ENCODE measurements around the gene MN1. TPM values are rescaled to one million over a fixed set of nuclear protein-coding genes. Genes with fewer than 3 reads are reported as not detected.

MN1 gene
- total and polyA plus RNA-seq, 2 of the 4 experiments (the other 2 are of a cell fraction) = 0.36 to 1.3 TPM

DNA sequence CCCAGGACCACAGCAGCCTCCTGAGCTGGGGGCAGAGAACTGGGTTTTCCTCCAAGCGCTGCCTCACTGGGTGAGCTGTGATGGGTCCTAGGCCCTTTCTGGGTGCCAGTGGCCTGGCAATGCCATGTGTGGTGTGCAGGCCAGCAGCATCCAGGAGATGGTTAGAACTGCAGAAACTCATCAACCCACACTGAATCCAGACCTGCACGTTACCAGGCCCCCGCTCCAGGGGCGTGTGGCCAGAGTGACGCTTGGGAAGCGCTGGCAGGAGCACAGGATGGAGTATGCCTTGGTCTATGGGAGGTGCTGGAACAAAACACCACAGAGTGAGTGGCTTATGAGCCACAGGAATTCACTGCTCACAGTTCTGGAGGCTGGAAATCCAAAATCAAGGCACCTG is 97.0 kb downstream of the MN1 start:
- H4K20me1 ChIP-seq (ENCODE audit: insufficient read depth, low read length) = no peaks in the 10 kb centered on the region
- dilution Hi-C loops (cut with HindIII; ENCODE audit: low sequenced_read_pairs, unreplicated experiment) = no loop called here
- POLR2A ChIA-PET (ENCODE audit: unreplicated experiment) = no interaction called here

More for the DNA sequence above, 97.0 kb downstream of the MN1 start:
- Histone ChIP-seq H2AK5ac (ENCODE audit: low read depth, low read length) (no peak overlapping the region), H3K56ac (ENCODE audit: extremely low read depth, insufficient read depth, low read length) (no peak overlapping the region), H3K79me1 (ENCODE audit: low read depth in 1 of 2, low read length in 2 of 2) (no peaks in the 10 kb centered on the region), H4K8ac (ENCODE audit: low read depth in 2 of 2, low read length in 2 of 2) (no peak overlapping the region), H3K14ac (replicated peaks; ENCODE audit: low read depth, low read length) (no peak overlapping the region), H2AK9ac (replicated peaks; ENCODE audit: low read depth, low read length, poor library complexity) (no peak overlapping the region), H3K4ac (ENCODE audit: low read depth, low read length) (no peak overlapping the region), H3K9me3 (ENCODE audit: control insufficient read depth, insufficient read depth, low read length) (0 out of 2 replicates have a peak, but pooled peaks cover 3% of the 10 kb centered on the region), H2BK5ac (ENCODE audit: low read depth, low read length, poor library complexity, severe bottlenecking) (no peak overlapping the region), H3K9me1 (ENCODE audit: insufficient read depth, low read length) (peaks cover 3% of the 10 kb centered on the region; the same call in 1 of the 2 replicates), H4K91ac (ENCODE audit: insufficient read depth, low read depth, low read length) (no peak overlapping the region), H2BK120ac (ENCODE audit: low read depth, low read length) (no peak overlapping the region), H2BK20ac (ENCODE audit: low read depth, low read length) (no peak overlapping the region), H3K36me3 (ENCODE audit: control insufficient read depth, insufficient read depth, low read length) (no peaks in the 10 kb centered on the region), H3K4me3 (ENCODE audit: insufficient read depth, low read depth, low read length) (no peak overlapping the region), H3K27me3 (ENCODE audit: control insufficient read depth, insufficient read depth, low read length) (peaks cover 24% of the 10 kb centered on the region), H2AFZ (replicated peaks; ENCODE audit: low read length, poor library complexity) (peak overlapping the region; percentile 43), H2BK15ac (ENCODE audit: low read depth, low read length) (no peak overlapping the region), H3K9ac (ENCODE audit: low read depth, low read length) (no peak overlapping the region), H3K27ac (ENCODE audit: insufficient read depth, low read length) (no peak overlapping the region), H3K4me1 (ENCODE audit: control insufficient read depth, insufficient read depth, low read length) (no peaks in the 10 kb centered on the region), H3K23ac (ENCODE audit: low read depth, low read length) (no peak overlapping the region), H4K5ac (ENCODE audit: low read depth, low read length) (no peak overlapping the region), H3K18ac (ENCODE audit: low read depth, low read length) (no peak overlapping the region), H3K4me2 (ENCODE audit: low read depth, low read length) (no peak overlapping the region)
- CTCF ChIA-PET = no interaction called here
- intact Hi-C loops (cut with micrococcal nuclease) (no loop called here), in situ Hi-C loops (cut with MboI; ENCODE audit: low sequenced_read_pairs) (no loop called here)
- DNase-seq = no peak
- ATAC-seq (ENCODE audit: low read depth) = no peak
- BruUV-seq (replicated peaks) = no TSS peak
- 100% methylated on average over 1 of the region's 6 CpGs; no CpG with 5 or more reads in 1 of the 2 experiments for WGBS, 2 experiments (ENCODE audit: extremely low coverage in 2 of 2, insufficient read length in 1 of 2)
- no peak for TF ChIP-seq MAFK (IDR thresholded peaks at IDR 0.05; ENCODE audit: low read depth, low read length)
- TF ChIP-seq MXI1 (IDR thresholded peaks at IDR 0.05; ENCODE audit: borderline replicate concordance, low read depth, low read length) = no peak
- TF ChIP-seq, protein P1, sequence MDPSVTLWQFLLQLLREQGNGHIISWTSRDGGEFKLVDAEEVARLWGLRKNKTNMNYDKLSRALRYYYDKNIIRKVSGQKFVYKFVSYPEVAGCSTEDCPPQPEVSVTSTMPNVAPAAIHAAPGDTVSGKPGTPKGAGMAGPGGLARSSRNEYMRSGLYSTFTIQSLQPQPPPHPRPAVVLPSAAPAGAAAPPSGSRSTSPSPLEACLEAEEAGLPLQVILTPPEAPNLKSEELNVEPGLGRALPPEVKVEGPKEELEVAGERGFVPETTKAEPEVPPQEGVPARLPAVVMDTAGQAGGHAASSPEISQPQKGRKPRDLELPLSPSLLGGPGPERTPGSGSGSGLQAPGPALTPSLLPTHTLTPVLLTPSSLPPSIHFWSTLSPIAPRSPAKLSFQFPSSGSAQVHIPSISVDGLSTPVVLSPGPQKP (IDR thresholded peaks at IDR 0.05; ENCODE audit: borderline replicate concordance, low read depth, low read length) = no peak
- no peak for TF ChIP-seq CHD1 (IDR thresholded peaks at IDR 0.05; ENCODE audit: low read depth, low read length)
- no peak for TF ChIP-seq NFE2L2 (IDR thresholded peaks at IDR 0.05; ENCODE audit: low read depth, low read length)
- no peak for TF ChIP-seq RCOR1 (IDR thresholded peaks at IDR 0.05; ENCODE audit: insufficient replicate concordance, low read length)
